Astrocyte (in vitro differentiated cells and primary cell): ENCODE data around the gene TNK1. TPM values are rescaled to one million over a fixed set of nuclear protein-coding genes. Genes with fewer than 3 reads are reported as not detected.
A peak's percentile ranks its signal among the peaks of the same experiment; 100 is the strongest.

Experiments
- DNase-seq: peaks from one replicate; pipeline ENCODE4 v3.0.0-alpha.2; 2010; ENCODE audit warnings: low read depth
- FAIRE-seq: peaks from 2 replicates; lab custom pipeline; 2011; peaks lifted over from hg19 to GRCh38; lab: Jason Lieb, UNC
- H2AFZ ChIP-seq: 2 replicates; pipeline ENCODE4 v1.6.0; 2012; ENCODE audit warnings: low read depth, low read length, inconsistent platforms
- H3K27ac ChIP-seq: 2 replicates; pipeline ENCODE4 v1.5.1; 2011; ENCODE audit warnings: low read depth, low read length, inconsistent platforms
- H3K27me3 ChIP-seq: 2 replicates; pipeline ENCODE4 v1.6.0; 2011; ENCODE audit warnings: low read length, inconsistent platforms; ENCODE audit not compliant: insufficient read depth
- H3K36me3 ChIP-seq: 2 replicates; pipeline ENCODE4 v1.5.1; 2011; ENCODE audit warnings: low read length, inconsistent platforms; ENCODE audit not compliant: insufficient read depth
- H3K4me1 ChIP-seq: 2 replicates; pipeline ENCODE4 v1.5.1; 2011; ENCODE audit warnings: low read length, inconsistent platforms; ENCODE audit not compliant: insufficient read depth
- H3K4me2 ChIP-seq: 2 replicates; pipeline ENCODE4 v1.6.0; 2012; ENCODE audit warnings: low read length, inconsistent platforms
- H3K4me3 ChIP-seq: 2 replicates; pipeline ENCODE4 v1.5.1; 2011; ENCODE audit warnings: low read depth, mild to moderate bottlenecking, low read length, inconsistent platforms; ENCODE audit not compliant: insufficient read depth
- H3K79me2 ChIP-seq: 2 replicates; pipeline ENCODE4 v1.6.0; 2012; ENCODE audit warnings: mild to moderate bottlenecking, low read length, inconsistent platforms; ENCODE audit not compliant: insufficient read depth
- H3K9ac ChIP-seq: 2 replicates; pipeline ENCODE4 v1.6.0; 2012; ENCODE audit warnings: mild to moderate bottlenecking, low read length, inconsistent platforms
- H3K9me3 ChIP-seq: 2 replicates; pipeline ENCODE4 v1.5.1; 2012; ENCODE audit warnings: low read depth, mild to moderate bottlenecking, low read length, inconsistent platforms; ENCODE audit not compliant: insufficient read depth
- H4K20me1 ChIP-seq: 2 replicates; pipeline ENCODE4 v1.6.0; 2012; ENCODE audit warnings: low read length, inconsistent platforms; ENCODE audit not compliant: insufficient read depth
- H3K27ac Mint-ChIP-seq: one replicate; pipeline ENCODE4 v1.8.0; 2021; ENCODE audit warnings: mild to moderate bottlenecking, mixed read lengths; ENCODE audit not compliant: unreplicated experiment
- H3K27me3 Mint-ChIP-seq: one replicate; pipeline ENCODE4 v1.8.0; 2021; ENCODE audit warnings: low read depth, mixed read lengths; ENCODE audit not compliant: unreplicated experiment
- H3K36me3 Mint-ChIP-seq: one replicate; pipeline ENCODE4 v1.8.0; 2021; ENCODE audit warnings: low read depth, mixed read lengths; ENCODE audit not compliant: unreplicated experiment
- H3K4me1 Mint-ChIP-seq: one replicate; pipeline ENCODE4 v1.8.0; 2021; ENCODE audit warnings: low read depth, mixed read lengths; ENCODE audit not compliant: unreplicated experiment
- H3K4me3 Mint-ChIP-seq: one replicate; pipeline ENCODE4 v1.8.0; 2021; ENCODE audit warnings: mild to moderate bottlenecking, moderate library complexity, mixed read lengths; ENCODE audit not compliant: unreplicated experiment
- H3K9me3 Mint-ChIP-seq: one replicate; pipeline ENCODE4 v1.8.0; 2021; ENCODE audit warnings: mild to moderate bottlenecking, mixed read lengths; ENCODE audit not compliant: unreplicated experiment
- CTCF ChIP-seq: IDR thresholded peaks from 2 replicates; pipeline ENCODE4 v1.5.1; 2011; ENCODE audit warnings: low read depth, mild to moderate bottlenecking, inconsistent platforms, low read length, moderate library complexity; ENCODE audit not compliant: insufficient read depth
- EZH2 ChIP-seq: IDR thresholded peaks from 2 replicates; pipeline ENCODE4 v1.6.1; 2012; ENCODE audit warnings: mild to moderate bottlenecking, low read length, inconsistent platforms; ENCODE audit not compliant: insufficient read depth
- total RNA-seq: library from RNA; stranded (reverse); gene quantifications from 2 replicates; pipeline ENCODE4 v1.2.1, GENCODE V29; 2021

TNK1 gene
- total RNA-seq, 1 donor from 2014 or later, result 1.6 TPM

DNA sequence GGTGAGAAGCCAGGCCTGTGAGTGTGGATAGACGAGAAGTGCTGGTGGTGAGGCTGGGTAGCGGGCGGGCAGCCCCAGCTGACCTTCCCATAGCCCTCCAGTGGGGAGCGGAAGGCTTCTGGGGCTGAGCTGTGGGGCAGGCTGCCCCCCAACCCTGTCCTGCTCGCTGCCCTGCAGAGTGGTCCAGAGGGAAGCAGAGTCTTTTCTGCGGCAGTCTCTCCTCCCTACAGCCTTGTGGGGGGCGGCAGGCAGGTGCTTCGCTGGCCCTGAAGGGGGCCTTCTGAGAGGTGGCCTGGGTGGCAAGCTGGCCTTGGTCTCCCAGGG is 30.5 kb downstream of the TNK1 start:
- Histone ChIP-seq H2AFZ (no peak overlapping the region), H3K9me3 (no peaks in the 10 kb centered on the region), H3K79me2 (peaks cover 5% of the 10 kb centered on the region), H3K4me1 (peaks cover 8% of the 10 kb centered on the region), H3K4me2 (no peak overlapping the region), H3K4me3 (no peak overlapping the region), H3K27me3 (no peaks in the 10 kb centered on the region), H3K36me3 (peaks cover 3% of the 10 kb centered on the region), H4K20me1 (peaks cover 15% of the 10 kb centered on the region), H3K27ac (no peak overlapping the region), H3K9ac (no peak overlapping the region)
- DNase-seq (no peak), FAIRE-seq (no peak)
- no peaks in the 10 kb centered on the region for H3K9me3 Mint-ChIP-seq
- H3K27ac Mint-ChIP-seq, result no peak overlapping the region
- H3K36me3 Mint-ChIP-seq, result peaks cover 39% of the 10 kb centered on the region
- no peak overlapping the region for H3K4me3 Mint-ChIP-seq
- H3K27me3 Mint-ChIP-seq, result no peaks in the 10 kb centered on the region
- TF ChIP-seq EZH2, result no peak
- no peak for TF ChIP-seq CTCF
- peaks cover 8% of the 10 kb centered on the region for H3K4me1 Mint-ChIP-seq

DNA sequence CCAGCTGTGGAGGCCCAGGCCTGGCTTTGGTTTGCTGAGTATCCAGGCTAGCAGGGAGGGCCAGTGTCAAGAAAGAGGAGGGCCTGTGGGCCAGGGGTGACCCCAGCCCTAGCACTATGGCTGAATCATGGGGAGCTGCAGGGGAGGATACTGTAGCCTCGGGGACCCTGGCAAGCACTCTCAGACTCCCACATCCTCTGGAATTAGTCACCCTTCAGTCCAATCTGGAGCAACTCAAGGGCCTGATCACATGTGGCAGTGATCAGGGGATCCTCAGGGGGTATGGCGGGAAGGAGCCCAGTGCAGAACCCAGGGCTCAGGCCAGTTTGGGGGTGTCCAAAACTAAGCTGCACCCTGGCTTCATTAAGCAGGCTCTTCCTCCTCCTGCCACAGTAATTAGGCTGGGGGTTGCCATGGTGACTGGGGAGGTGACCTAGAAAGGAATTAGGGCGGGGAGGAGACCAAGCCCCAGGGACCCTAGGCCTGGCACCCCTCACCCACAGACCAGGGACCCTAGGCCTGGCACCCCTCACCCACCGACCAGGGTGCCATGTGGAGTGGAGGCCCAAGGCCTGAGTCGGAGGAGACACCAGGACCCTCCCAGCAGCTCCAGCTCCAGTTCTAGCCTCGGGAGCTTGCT is 32.6 kb downstream of the TNK1 start:
- TF ChIP-seq CTCF (no peak), EZH2 (no peak)
- Histone ChIP-seq H4K20me1 (peaks cover 13% of the 10 kb centered on the region), H3K27me3 (no peaks in the 10 kb centered on the region), H3K36me3 (peaks cover 3% of the 10 kb centered on the region), H3K4me1 (peaks cover 8% of the 10 kb centered on the region), H3K4me2 (peak overlapping the region; percentile 11), H3K9ac (no peak overlapping the region), H3K4me3 (no peak overlapping the region), H3K79me2 (no peaks in the 10 kb centered on the region), H3K27ac (no peak overlapping the region), H2AFZ (no peak overlapping the region), H3K9me3 (no peaks in the 10 kb centered on the region)
- FAIRE-seq (no peak), DNase-seq (peak; percentile 30)
- H3K27me3 Mint-ChIP-seq, result no peaks in the 10 kb centered on the region
- no peaks in the 10 kb centered on the region for H3K9me3 Mint-ChIP-seq
- no peak overlapping the region for H3K4me3 Mint-ChIP-seq
- peaks cover 4% of the 10 kb centered on the region for H3K4me1 Mint-ChIP-seq
- H3K36me3 Mint-ChIP-seq, result peaks cover 43% of the 10 kb centered on the region
- peak overlapping the region; percentile 34 for H3K27ac Mint-ChIP-seq

DNA sequence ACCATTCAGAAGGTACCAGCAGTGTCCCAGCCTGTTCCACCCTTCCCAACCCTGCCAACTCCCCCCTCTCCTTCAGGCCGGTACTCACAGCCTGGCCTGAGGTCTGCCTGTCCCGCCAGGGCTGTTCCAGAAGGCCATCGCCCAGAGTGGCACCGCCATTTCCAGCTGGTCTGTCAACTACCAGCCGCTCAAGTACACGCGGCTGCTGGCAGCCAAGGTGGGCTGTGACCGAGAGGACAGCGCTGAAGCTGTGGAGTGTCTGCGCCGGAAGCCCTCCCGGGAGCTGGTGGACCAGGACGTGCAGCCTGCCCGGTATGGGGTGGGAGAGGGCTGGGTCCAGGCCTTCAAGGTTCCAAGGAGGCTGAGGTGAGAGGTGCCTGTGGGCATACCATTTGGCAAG is 33.9 kb downstream of the TNK1 start:
- peaks cover 8% of the 10 kb centered on the region for H3K4me1 ChIP-seq
- Mint-ChIP-seq H3K36me3 (peaks cover 38% of the 10 kb centered on the region), H3K4me3 (no peak overlapping the region), H3K27me3 (no peaks in the 10 kb centered on the region), H3K9me3 (no peaks in the 10 kb centered on the region), H3K4me1 (peaks cover 4% of the 10 kb centered on the region), H3K27ac (no peak overlapping the region)
- H3K9me3 ChIP-seq, result no peaks in the 10 kb centered on the region
- H2AFZ ChIP-seq, result no peak overlapping the region
- FAIRE-seq (no peak), DNase-seq (no peak)
- peaks cover 24% of the 10 kb centered on the region for H4K20me1 ChIP-seq
- no peak overlapping the region for H3K4me3 ChIP-seq
- H3K9ac ChIP-seq, result no peak overlapping the region
- H3K27ac ChIP-seq, result no peak overlapping the region
- TF ChIP-seq CTCF, result no peak
- TF ChIP-seq EZH2, result no peak
- H3K79me2 ChIP-seq, result no peaks in the 10 kb centered on the region
- no peak overlapping the region for H3K4me2 ChIP-seq
- no peaks in the 10 kb centered on the region for H3K27me3 ChIP-seq
- no peaks in the 10 kb centered on the region for H3K36me3 ChIP-seq
